Measurements from ENCODE around the gene DLG2. TPM values are rescaled to one million over a fixed set of nuclear protein-coding genes. Genes with fewer than 3 reads are reported as not detected.

The DLG2 gene
- total and polyA plus RNA-seq, 2 of the 8 experiments (the other 6 are each of a cell fraction or from before 2014, with no cell fraction given) = 1.7 to 14.3 TPM

DNA sequence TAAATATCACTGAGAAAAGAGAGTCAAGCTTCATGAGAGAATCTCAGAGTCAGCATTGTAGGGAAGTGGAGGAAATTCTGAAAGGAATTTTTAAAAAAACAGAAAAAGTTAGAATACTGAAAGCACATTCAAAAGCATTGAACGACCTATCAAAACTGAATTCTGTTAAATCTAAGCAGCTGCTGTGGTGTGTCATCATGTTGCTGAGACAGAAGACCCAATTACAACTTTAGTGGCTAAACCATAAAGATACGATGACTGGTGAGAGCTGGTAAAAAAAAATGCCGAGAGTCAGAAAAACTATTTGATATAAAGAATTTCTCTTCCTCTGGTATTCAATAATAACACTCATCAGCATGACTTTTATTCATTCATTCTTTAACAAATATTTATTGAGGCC lies 220.8 kb downstream of the DLG2 start:
- Histone ChIP-seq H3K56ac (replicated peaks; ENCODE audit: insufficient read length, low read depth, low read length) (no peak overlapping the region), H3K14ac (ENCODE audit: insufficient read length) (no peak overlapping the region)
- FAIRE-seq = no peak
- TF ChIP-seq KDM5A (IDR thresholded peaks at IDR 0.05; ENCODE audit: low read length) = no peak
- TF ChIP-seq POLR2A (IDR thresholded peaks at IDR 0.05; ENCODE audit: control extremely low read depth in 1 of 2, low read depth in 2 of 2, low read length in 2 of 2) = no peak
- TF ChIP-seq, protein P1, sequence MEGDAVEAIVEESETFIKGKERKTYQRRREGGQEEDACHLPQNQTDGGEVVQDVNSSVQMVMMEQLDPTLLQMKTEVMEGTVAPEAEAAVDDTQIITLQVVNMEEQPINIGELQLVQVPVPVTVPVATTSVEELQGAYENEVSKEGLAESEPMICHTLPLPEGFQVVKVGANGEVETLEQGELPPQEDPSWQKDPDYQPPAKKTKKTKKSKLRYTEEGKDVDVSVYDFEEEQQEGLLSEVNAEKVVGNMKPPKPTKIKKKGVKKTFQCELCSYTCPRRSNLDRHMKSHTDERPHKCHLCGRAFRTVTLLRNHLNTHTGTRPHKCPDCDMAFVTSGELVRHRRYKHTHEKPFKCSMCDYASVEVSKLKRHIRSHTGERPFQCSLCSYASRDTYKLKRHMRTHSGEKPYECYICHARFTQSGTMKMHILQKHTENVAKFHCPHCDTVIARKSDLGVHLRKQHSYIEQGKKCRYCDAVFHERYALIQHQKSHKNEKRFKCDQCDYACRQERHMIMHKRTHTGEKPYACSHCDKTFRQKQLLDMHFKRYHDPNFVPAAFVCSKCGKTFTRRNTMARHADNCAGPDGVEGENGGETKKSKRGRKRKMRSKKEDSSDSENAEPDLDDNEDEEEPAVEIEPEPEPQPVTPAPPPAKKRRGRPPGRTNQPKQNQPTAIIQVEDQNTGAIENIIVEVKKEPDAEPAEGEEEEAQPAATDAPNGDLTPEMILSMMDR (IDR thresholded peaks at IDR 0.05; ENCODE audit: control extremely low read depth in 1 of 3, insufficient read depth in 1 of 3, low read depth in 1 of 3, low read length in 3 of 3) = no peak
- TF ChIP-seq CBX8 (IDR thresholded peaks at IDR 0.05; ENCODE audit: borderline replicate concordance, low read depth, low read length) = no peak
- TF ChIP-seq RXRA (IDR thresholded peaks at IDR 0.05; ENCODE audit: insufficient read depth, low read depth, low read length) = no peak
- no peak for TF ChIP-seq TAF7 (optimal IDR thresholded peaks at IDR 0.05; ENCODE audit: borderline replicate concordance, low read depth, low read length)
- no peak for TF ChIP-seq PHF8 (conservative IDR thresholded peaks at IDR 0.05; ENCODE audit: low read depth, low read length)
- no peak for TF ChIP-seq FOSL1 (IDR thresholded peaks at IDR 0.05; ENCODE audit: insufficient read depth, low read depth, low read length)
- no peak for TF ChIP-seq HDAC6 (IDR thresholded peaks at IDR 0.05; ENCODE audit: low read depth, low read length)
- no peak for TF ChIP-seq SIRT6 (IDR thresholded peaks at IDR 0.05; ENCODE audit: low read length)
- TF ChIP-seq GTF2F1 (IDR thresholded peaks at IDR 0.05; ENCODE audit: borderline replicate concordance, low read depth, low read length) = no peak
- TF ChIP-seq RAD21 (IDR thresholded peaks at IDR 0.05 in 1 of 2, conservative IDR thresholded peaks at IDR 0.05 in 1 of 2; ENCODE audit: low read depth in 2 of 2, low read length in 2 of 2) = no peak

More for the DNA sequence above, 220.8 kb downstream of the DLG2 start:
- H2BK12ac ChIP-seq (ENCODE audit: low read depth, low read length) = no peak overlapping the region
- no peaks in the 10 kb centered on the region for H3K36me3 ChIP-seq (ENCODE audit: control insufficient read depth in 2 of 4, insufficient read depth in 4 of 4, low read length in 3 of 4)
- no peak overlapping the region for H3K23ac ChIP-seq (ENCODE audit: insufficient read length)
- H2BK120ac ChIP-seq (replicated peaks; ENCODE audit: low read depth, low read length) = no peak overlapping the region
- no peak overlapping the region for H2BK15ac ChIP-seq (ENCODE audit: low read length)
- no peak overlapping the region for H4K91ac ChIP-seq (replicated peaks; ENCODE audit: insufficient read length, low read length)
- no peaks in the 10 kb centered on the region for H3K79me2 ChIP-seq (ENCODE audit: control insufficient read depth in 1 of 2, insufficient read depth in 2 of 2, low read length in 2 of 2)
- H3K9ac ChIP-seq (replicated peaks in 1 of 4; ENCODE audit: extremely low read depth in 1 of 4, low read depth in 3 of 4, low read length in 3 of 4) = no peak overlapping the region
- no peak for DNase-seq (ENCODE audit: low read depth in 1 of 2, low spot score in 2 of 2)
- no peaks in the 10 kb centered on the region for H3K27me3 ChIP-seq (replicated peaks in 1 of 4; ENCODE audit: control insufficient read depth in 3 of 4, extremely low read depth in 1 of 4, insufficient read depth in 3 of 4, low read length in 3 of 4)
- H2AK5ac ChIP-seq (ENCODE audit: low read depth, low read length) = no peak overlapping the region
- H2BK20ac ChIP-seq (ENCODE audit: low read length) = no peak overlapping the region
- H3K23me2 ChIP-seq (ENCODE audit: low read depth, low read length) = no peaks in the 10 kb centered on the region
- no peak overlapping the region for H2BK5ac ChIP-seq (ENCODE audit: low read depth, low read length)
- ChIA-PET POLR2A (ENCODE audit: partially characterized antibody) (no interaction called here), CTCF (ENCODE audit: partially characterized antibody) (interaction anchor here (0.6 kb wide), 1 partner anchor 47 kb away, joined by 4 read pairs; no protein-coding TSS in a partner anchor)
- H4K20me1 ChIP-seq (replicated peaks in 1 of 2; ENCODE audit: control insufficient read depth in 1 of 2, insufficient read depth in 2 of 2, low read length in 2 of 2) = no peaks in the 10 kb centered on the region
- H3K4me3 ChIP-seq (ENCODE audit: extremely low read depth in 1 of 4, insufficient read depth in 2 of 4, low read depth in 3 of 4, low read length in 4 of 4) = no peak overlapping the region
- H3K9me3 ChIP-seq (ENCODE audit: insufficient read depth in 2 of 2, low read depth in 1 of 2, low read length in 1 of 2) = no peaks in the 10 kb centered on the region
- no peak overlapping the region for H3K27ac ChIP-seq (ENCODE audit: low read depth, low read length)
- no peak overlapping the region for H3K4ac ChIP-seq (replicated peaks; ENCODE audit: insufficient read length, low read depth, low read length)
- 89% methylated on average over 3 of the region's 3 CpGs; no CpG with 5 or more reads in 1 of the 2 experiments for WGBS, 2 experiments (ENCODE audit: extremely low coverage in 1 of 2, insufficient coverage in 1 of 2, insufficient read length in 1 of 2, insufficient replicate concordance in 2 of 2, low coverage in 1 of 2, low lambda C conversion rate in 2 of 2, missing lambda C conversion rate in 1 of 2)
- H3K4me2 ChIP-seq (ENCODE audit: insufficient read depth in 1 of 2, low read depth in 2 of 2, low read length in 2 of 2) = no peak overlapping the region
- H4K8ac ChIP-seq (ENCODE audit: extremely low read depth, insufficient read depth, low read length) = no peak overlapping the region
- H3K4me1 ChIP-seq (replicated peaks in 1 of 4; ENCODE audit: control insufficient read depth in 3 of 4, insufficient read depth in 4 of 4, low read length in 3 of 4) = no peaks in the 10 kb centered on the region
- H3K18ac ChIP-seq (ENCODE audit: extremely low read depth, low read length) = no peak overlapping the region
- H2AFZ ChIP-seq (ENCODE audit: low read length) = no peak overlapping the region
- no peaks in the 10 kb centered on the region for H3K79me1 ChIP-seq (ENCODE audit: low read depth, low read length)
- no peak overlapping the region for H4K5ac ChIP-seq (ENCODE audit: insufficient read length, low read depth, low read length)
